Hair follicle dermal papilla cell (primary cell): ENCODE data around the gene CMAS. TPM values are rescaled to one million over a fixed set of nuclear protein-coding genes. Genes with fewer than 3 reads are reported as not detected.

Experiments
- total RNA-seq: library from RNA; depleted of rRNA; stranded (reverse); fragments of >200 nt; gene quantifications from 2 replicates; pipeline ENCODE4 v1.2.3, GENCODE V29; 2012

Gene CMAS
- 11.5 and 13.5 TPM in 2 replicates for total RNA-seq

GRCh38 chr12:22046090-22046967, at the start of gene CMAS:
CMAS (plus strand) TSS chr12:22046218; CDS start chr12:22046304, 86 bp downstream.

Other genes starting within 250 kb of the CMAS start
- gene ABCC9, start 104.8 kb upstream of the CMAS start, total RNA-seq = 7.7 and 9.1 TPM in 2 replicates